ENCODE results near the gene NELFA. TPM values are rescaled to one million over a fixed set of nuclear protein-coding genes. Genes with fewer than 3 reads are reported as not detected.

The NELFA gene
- 22.6 and 44.6 TPM in 2 replicates for total RNA-seq (2014; rRNA removed; shearing (Covaris generic); ENCODE audit: low replicate concordance)

- Histone ChIP-seq H3K27me3 (ENCODE audit: low read length) (no peaks in the 10 kb centered on the region), H3K79me2 (ENCODE audit: low read length) (peaks cover 48% of the 10 kb centered on the region), H4K20me1 (ENCODE audit: insufficient read depth, low read depth, low read length) (peaks cover 15% of the 10 kb centered on the region), H3K36me3 (ENCODE audit: insufficient read depth, low read length) (peaks cover 27% of the 10 kb centered on the region), H3K4me3 (ENCODE audit: low read length) (peak within 1 kb of the TSS; percentile 95), H3K4me1 (ENCODE audit: low read length) (peaks cover 20% of the 10 kb centered on the region), H3K27ac (ENCODE audit: low read length) (peak within 1 kb of the TSS; percentile 84), H3K9ac (ENCODE audit: low read length) (peak within 1 kb of the TSS; percentile 98), H2AFZ (ENCODE audit: low read length) (peak within 1 kb of the TSS; percentile 97), H3K4me2 (ENCODE audit: low read depth, low read length, poor library complexity, severe bottlenecking) (peak within 1 kb of the TSS; percentile 93), H3K9me2 (replicated peaks; ENCODE audit: insufficient read depth, low read length) (no peaks in the 10 kb centered on the region), H3K9me3 (ENCODE audit: low read length) (no peaks in the 10 kb centered on the region)
- peak; percentile 98 for DNase-seq
These were observed at the start of gene NELFA for GRCh38 chr4:2008921-2009650. NELFA (minus strand) TSS chr4:2008974; CDS start chr4:2008959, 15 bp downstream.

- no peaks in the 10 kb centered on the region for H3K4me1 ChIP-seq (ENCODE audit: low read length)
- no peaks in the 10 kb centered on the region for H3K9me2 ChIP-seq (replicated peaks; ENCODE audit: insufficient read depth, low read length)
- H4K20me1 ChIP-seq (ENCODE audit: insufficient read depth, low read depth, low read length): no peaks in the 10 kb centered on the region
- H3K36me3 ChIP-seq (ENCODE audit: insufficient read depth, low read length): no peaks in the 10 kb centered on the region
- H3K9me3 ChIP-seq (ENCODE audit: low read length): no peaks in the 10 kb centered on the region
- no peak overlapping the region for H2AFZ ChIP-seq (ENCODE audit: low read length)
- DNase-seq: no peak
- no peak overlapping the region for H3K4me3 ChIP-seq (ENCODE audit: low read length)
- H3K4me2 ChIP-seq (ENCODE audit: low read depth, low read length, poor library complexity, severe bottlenecking): no peak overlapping the region
- H3K27me3 ChIP-seq (ENCODE audit: low read length): no peaks in the 10 kb centered on the region
- no peak overlapping the region for H3K27ac ChIP-seq (ENCODE audit: low read length)
- no peak overlapping the region for H3K9ac ChIP-seq (ENCODE audit: low read length)
- no peaks in the 10 kb centered on the region for H3K79me2 ChIP-seq (ENCODE audit: low read length)
These were observed 48.8 kb upstream of the NELFA start for GRCh38 chr4:2057382-2058065.

GRCh38 chr4:2054217-2054616 lies 45.4 kb upstream of the NELFA start:
- Histone ChIP-seq H3K9me3 (ENCODE audit: low read length) (no peaks in the 10 kb centered on the region), H3K9ac (ENCODE audit: low read length) (no peak overlapping the region), H2AFZ (ENCODE audit: low read length) (no peak overlapping the region), H3K4me2 (ENCODE audit: low read depth, low read length, poor library complexity, severe bottlenecking) (no peak overlapping the region), H3K27me3 (ENCODE audit: low read length) (no peaks in the 10 kb centered on the region), H3K36me3 (ENCODE audit: insufficient read depth, low read length) (no peaks in the 10 kb centered on the region), H3K9me2 (replicated peaks; ENCODE audit: insufficient read depth, low read length) (no peaks in the 10 kb centered on the region), H3K4me3 (ENCODE audit: low read length) (no peak overlapping the region), H4K20me1 (ENCODE audit: insufficient read depth, low read depth, low read length) (no peaks in the 10 kb centered on the region), H3K4me1 (ENCODE audit: low read length) (no peaks in the 10 kb centered on the region), H3K27ac (ENCODE audit: low read length) (no peak overlapping the region), H3K79me2 (ENCODE audit: low read length) (no peaks in the 10 kb centered on the region)
- no peak for DNase-seq

GRCh38 chr4:2051086-2051485 lies 42.3 kb upstream of the NELFA start:
- H4K20me1 ChIP-seq (ENCODE audit: insufficient read depth, low read depth, low read length): no peaks in the 10 kb centered on the region
- H3K27ac ChIP-seq (ENCODE audit: low read length): no peak overlapping the region
- no peak for DNase-seq
- H3K36me3 ChIP-seq (ENCODE audit: insufficient read depth, low read length): no peaks in the 10 kb centered on the region
- no peaks in the 10 kb centered on the region for H3K27me3 ChIP-seq (ENCODE audit: low read length)
- H3K4me1 ChIP-seq (ENCODE audit: low read length): no peaks in the 10 kb centered on the region
- no peaks in the 10 kb centered on the region for H3K79me2 ChIP-seq (ENCODE audit: low read length)
- no peaks in the 10 kb centered on the region for H3K9me2 ChIP-seq (replicated peaks; ENCODE audit: insufficient read depth, low read length)
- H3K4me3 ChIP-seq (ENCODE audit: low read length): no peak overlapping the region
- H3K9me3 ChIP-seq (ENCODE audit: low read length): no peaks in the 10 kb centered on the region
- no peak overlapping the region for H3K4me2 ChIP-seq (ENCODE audit: low read depth, low read length, poor library complexity, severe bottlenecking)
- no peak overlapping the region for H3K9ac ChIP-seq (ENCODE audit: low read length)
- no peak overlapping the region for H2AFZ ChIP-seq (ENCODE audit: low read length)

- H3K9me2 ChIP-seq (replicated peaks; ENCODE audit: insufficient read depth, low read length): no peaks in the 10 kb centered on the region
- H3K36me3 ChIP-seq (ENCODE audit: insufficient read depth, low read length): no peaks in the 10 kb centered on the region
- H3K79me2 ChIP-seq (ENCODE audit: low read length): no peaks in the 10 kb centered on the region
- no peak overlapping the region for H3K4me2 ChIP-seq (ENCODE audit: low read depth, low read length, poor library complexity, severe bottlenecking)
- no peak overlapping the region for H3K9ac ChIP-seq (ENCODE audit: low read length)
- H3K4me3 ChIP-seq (ENCODE audit: low read length): no peak overlapping the region
- DNase-seq: no peak
- no peaks in the 10 kb centered on the region for H3K9me3 ChIP-seq (ENCODE audit: low read length)
- no peaks in the 10 kb centered on the region for H3K4me1 ChIP-seq (ENCODE audit: low read length)
- no peaks in the 10 kb centered on the region for H4K20me1 ChIP-seq (ENCODE audit: insufficient read depth, low read depth, low read length)
- no peaks in the 10 kb centered on the region for H3K27me3 ChIP-seq (ENCODE audit: low read length)
- H3K27ac ChIP-seq (ENCODE audit: low read length): no peak overlapping the region
- no peak overlapping the region for H2AFZ ChIP-seq (ENCODE audit: low read length)
These were observed 41.0 kb upstream of the NELFA start for GRCh38 chr4:2049811-2050210.

GRCh38 chr4:2049381-2049780 lies 40.6 kb upstream of the NELFA start:
- no peak overlapping the region for H2AFZ ChIP-seq (ENCODE audit: low read length)
- H3K9ac ChIP-seq (ENCODE audit: low read length): no peak overlapping the region
- H3K4me1 ChIP-seq (ENCODE audit: low read length): no peaks in the 10 kb centered on the region
- H3K9me2 ChIP-seq (replicated peaks; ENCODE audit: insufficient read depth, low read length): no peaks in the 10 kb centered on the region
- H3K4me2 ChIP-seq (ENCODE audit: low read depth, low read length, poor library complexity, severe bottlenecking): no peak overlapping the region
- no peaks in the 10 kb centered on the region for H4K20me1 ChIP-seq (ENCODE audit: insufficient read depth, low read depth, low read length)
- H3K4me3 ChIP-seq (ENCODE audit: low read length): no peak overlapping the region
- no peaks in the 10 kb centered on the region for H3K36me3 ChIP-seq (ENCODE audit: insufficient read depth, low read length)
- H3K9me3 ChIP-seq (ENCODE audit: low read length): no peaks in the 10 kb centered on the region
- H3K27ac ChIP-seq (ENCODE audit: low read length): no peak overlapping the region
- no peak for DNase-seq
- no peaks in the 10 kb centered on the region for H3K27me3 ChIP-seq (ENCODE audit: low read length)
- H3K79me2 ChIP-seq (ENCODE audit: low read length): no peaks in the 10 kb centered on the region

- no peaks in the 10 kb centered on the region for H3K9me3 ChIP-seq (ENCODE audit: low read length)
- no peak overlapping the region for H3K9ac ChIP-seq (ENCODE audit: low read length)
- no peak for DNase-seq
- H3K4me3 ChIP-seq (ENCODE audit: low read length): no peak overlapping the region
- H2AFZ ChIP-seq (ENCODE audit: low read length): no peak overlapping the region
- no peaks in the 10 kb centered on the region for H3K9me2 ChIP-seq (replicated peaks; ENCODE audit: insufficient read depth, low read length)
- H4K20me1 ChIP-seq (ENCODE audit: insufficient read depth, low read depth, low read length): no peaks in the 10 kb centered on the region; the same call in 1 of the 2 replicates
- H3K36me3 ChIP-seq (ENCODE audit: insufficient read depth, low read length): no peaks in the 10 kb centered on the region
- H3K79me2 ChIP-seq (ENCODE audit: low read length): no peaks in the 10 kb centered on the region
- no peaks in the 10 kb centered on the region for H3K27me3 ChIP-seq (ENCODE audit: low read length)
- H3K4me1 ChIP-seq (ENCODE audit: low read length): no peaks in the 10 kb centered on the region
- H3K27ac ChIP-seq (ENCODE audit: low read length): no peak overlapping the region
- no peak overlapping the region for H3K4me2 ChIP-seq (ENCODE audit: low read depth, low read length, poor library complexity, severe bottlenecking)
These were observed 40.1 kb upstream of the NELFA start for GRCh38 chr4:2048831-2049230.

GRCh38 chr4:2047781-2048581 lies 39.2 kb upstream of the NELFA start:
- Histone ChIP-seq H3K4me1 (ENCODE audit: low read length) (no peaks in the 10 kb centered on the region), H3K79me2 (ENCODE audit: low read length) (no peaks in the 10 kb centered on the region), H3K27me3 (ENCODE audit: low read length) (no peaks in the 10 kb centered on the region), H3K9ac (ENCODE audit: low read length) (no peak overlapping the region), H2AFZ (ENCODE audit: low read length) (no peak overlapping the region), H4K20me1 (ENCODE audit: insufficient read depth, low read depth, low read length) (peaks cover 5% of the 10 kb centered on the region; the same call in 1 of the 2 replicates), H3K4me3 (ENCODE audit: low read length) (no peak overlapping the region), H3K36me3 (ENCODE audit: insufficient read depth, low read length) (no peaks in the 10 kb centered on the region), H3K27ac (ENCODE audit: low read length) (no peak overlapping the region), H3K9me2 (replicated peaks; ENCODE audit: insufficient read depth, low read length) (no peaks in the 10 kb centered on the region), H3K4me2 (ENCODE audit: low read depth, low read length, poor library complexity, severe bottlenecking) (no peak overlapping the region), H3K9me3 (ENCODE audit: low read length) (no peaks in the 10 kb centered on the region)
- no peak for DNase-seq

All from Karpas-422 (cell line).